HCT116 (cell line): ENCODE data around the gene C20orf144. TPM values are rescaled to one million over a fixed set of nuclear protein-coding genes. Genes with fewer than 3 reads are reported as not detected.

Source experiments
- ATAC-seq: fragments of 200-7000 bp; cut with Tn5 transposase; 2 replicates; pipeline ENCODE4 v1.9.1; 2020; ENCODE audit warnings: mild to moderate bottlenecking, moderate library complexity
- BruUV-seq: library from RNA; stranded (reverse); fragments of 400-500 nt; replicated peaks from 2 replicates; lab custom pipeline; 2021; lab: Mats Ljungman, UMichigan
- CTCF ChIA-PET: fragments of 300-600 bp; sonication (Branson Sonifier 250); formaldehyde crosslinking; loops from one replicate; lab custom pipeline; 2021; ENCODE audit warnings: antibody characterized with exemption; lab: Charles Lee
- POLR2A ChIA-PET: fragments of 300-600, 350-600 bp; sonication (Branson Sonifier 250); formaldehyde crosslinking; loops from one replicate; lab custom pipeline; 2021; ENCODE audit warnings: antibody characterized with exemption; lab: Charles Lee
- RAD21 ChIA-PET, 2 experiments: fragments of 300-600 bp; sonication (Branson Sonifier 250); formaldehyde crosslinking; loops; one replicate each; lab custom pipeline; 2023; ENCODE audit warnings: low total read pairs in 2 of 2; ENCODE audit not compliant: uncharacterized antibody in 2 of 2, unreplicated experiment in 2 of 2, low non-redundant PET in 1 of 2; lab: Charles Lee
- DNase-seq: peaks from one replicate; pipeline ENCODE4 v3.0.0-alpha.2; 2010; ENCODE audit warnings: low read depth, low spot score
- H2AFZ ChIP-seq: fragments of 200-600 bp; shearing (Covaris generic), sonication (generic); 2 replicates; pipeline ENCODE4 v1.6.1; 2017; ENCODE audit warnings: low read depth, mixed run types, mixed read lengths, antibody characterized with exemption, low read length; ENCODE audit not compliant: poor library complexity, severe bottlenecking
- H3K27ac ChIP-seq: 2 replicates; pipeline ENCODE4 v1.5.1; 2012; ENCODE audit warnings: low read depth, low read length
- H3K27me3 ChIP-seq: fragments of 200-600 bp; sonication (generic); 2 replicates; pipeline ENCODE4 v1.6.1; 2016; ENCODE audit warnings: mixed run types, low read length, mixed read lengths; ENCODE audit not compliant: insufficient read depth
- H3K36me3 ChIP-seq, 2 experiments: fragments of 200-500 bp in 1 of 2; fragments of 200-600 bp in 1 of 2; sonication (Bioruptor generic) in 1 of 2; sonication (generic) in 1 of 2; 2 replicates each; pipeline versions ENCODE4 v1.5.1 to v1.6.1; 2014 to 2016; ENCODE audit warnings: low read length in 2 of 2, inconsistent platforms in 1 of 2, mixed read lengths in 1 of 2, mixed run types in 1 of 2; ENCODE audit not compliant: insufficient read depth in 2 of 2, control insufficient read depth in 1 of 2
- H3K4me1 ChIP-seq, 2 experiments: fragments of 200-600 bp in 1 of 2; sonication (generic) in 1 of 2; 2 replicates each; pipeline versions ENCODE4 v1.5.1 to v1.6.1; 2012 to 2017; ENCODE audit warnings: low read length in 2 of 2, inconsistent platforms in 1 of 2, mild to moderate bottlenecking in 1 of 2, mixed read lengths in 1 of 2, mixed run types in 1 of 2, moderate library complexity in 1 of 2; ENCODE audit not compliant: insufficient read depth in 2 of 2, control insufficient read depth in 1 of 2
- H3K4me2 ChIP-seq: fragments of 200-600 bp; sonication (generic); 2 replicates; pipeline ENCODE4 v1.6.1; 2017; ENCODE audit warnings: mixed run types, low read length, mixed read lengths
- H3K4me3 ChIP-seq, 2 experiments: fragments of 200-600 bp in 1 of 2; sonication (generic) in 1 of 2; replicated peaks in 1 of 2; 2 replicates each; pipeline ENCODE4 v1.5.1; 2011 to 2016; ENCODE audit warnings: low read length in 2 of 2, control low read depth in 1 of 2, low read depth in 1 of 2, mild to moderate bottlenecking in 1 of 2, mixed read lengths in 1 of 2, mixed run types in 1 of 2
- H3K79me2 ChIP-seq: fragments of 200-600 bp; sonication (generic); 2 replicates; pipeline ENCODE4 v1.6.1; 2017; ENCODE audit warnings: mild to moderate bottlenecking, mixed run types, low read length, moderate library complexity, mixed read lengths; ENCODE audit not compliant: insufficient read depth
- H3K9ac ChIP-seq: fragments of 200-600 bp; sonication (generic); 2 replicates; pipeline ENCODE4 v1.6.1; 2016; ENCODE audit warnings: low read length, mixed read lengths
- H3K9me2 ChIP-seq: fragments of 200-600 bp; sonication (generic), shearing (Covaris generic); 2 replicates; pipeline ENCODE4 v1.6.1; 2017; ENCODE audit warnings: mixed run types, mild to moderate bottlenecking, moderate library complexity; ENCODE audit not compliant: insufficient read depth
- H3K9me3 ChIP-seq, 2 experiments: fragments of 200-500 bp in 1 of 2; fragments of 200-600 bp in 1 of 2; sonication (Bioruptor generic) in 1 of 2; sonication (generic) in 1 of 2; 2 replicates each; pipeline ENCODE4 v1.6.1; 2014 to 2017; ENCODE audit warnings: low read length in 2 of 2, mixed read lengths in 2 of 2, inconsistent platforms in 1 of 2, low read depth in 1 of 2, mild to moderate bottlenecking in 1 of 2, mixed run types in 1 of 2, moderate library complexity in 1 of 2; ENCODE audit not compliant: control insufficient read depth in 1 of 2, insufficient read depth in 1 of 2
- H4K20me1 ChIP-seq: fragments of 200-600 bp; sonication (generic), shearing (Covaris generic); 2 replicates; pipeline ENCODE4 v1.6.1; 2017; ENCODE audit warnings: mixed run types, mild to moderate bottlenecking, moderate library complexity; ENCODE audit not compliant: insufficient read depth
- CBX3 ChIP-seq: IDR thresholded peaks from 2 replicates; pipeline ENCODE4 v1.6.1; 2012; ENCODE audit warnings: low read depth
- CEBPB ChIP-seq: IDR thresholded peaks from 2 replicates; pipeline ENCODE4 v1.6.1; 2012; ENCODE audit warnings: low read depth
- EGR1 ChIP-seq: IDR thresholded peaks from 2 replicates; pipeline ENCODE4 v1.6.1; 2012; ENCODE audit warnings: low read depth
- ELF1 ChIP-seq: IDR thresholded peaks from 2 replicates; pipeline ENCODE4 v1.6.1; 2012; ENCODE audit warnings: low read depth, borderline replicate concordance
- EZH2 ChIP-seq: fragments of 200-600 bp; sonication (generic); IDR thresholded peaks from 2 replicates; pipeline ENCODE4 v1.6.1; 2017; ENCODE audit warnings: antibody characterized with exemption, mixed run types
- FOSL1 ChIP-seq: IDR thresholded peaks from 2 replicates; pipeline ENCODE4 v1.6.1; 2012; ENCODE audit warnings: low read depth
- POLR2A ChIP-seq: IDR thresholded peaks from 2 replicates; pipeline ENCODE4 v1.7.0; 2011; ENCODE audit warnings: borderline replicate concordance; ENCODE audit not compliant: insufficient read depth, insufficient read length; ENCODE audit errors: extremely low read depth
- RAD21 ChIP-seq: IDR thresholded peaks from 2 replicates; pipeline ENCODE4 v1.6.1; 2012; ENCODE audit warnings: low read depth, mild to moderate bottlenecking
- SIN3A ChIP-seq: IDR thresholded peaks from 2 replicates; pipeline ENCODE4 v1.6.1; 2012; ENCODE audit warnings: low read depth
- SP1 ChIP-seq: IDR thresholded peaks from 2 replicates; pipeline ENCODE4 v1.6.1; 2012; ENCODE audit warnings: low read depth
- TCF7L2 ChIP-seq: IDR thresholded peaks from 2 replicates; pipeline ENCODE4 v1.7.0; 2011; ENCODE audit warnings: borderline replicate concordance, inconsistent platforms; ENCODE audit not compliant: insufficient read depth, insufficient read length; ENCODE audit errors: extremely low read depth
- YY1 ChIP-seq: IDR thresholded peaks from 2 replicates; pipeline ENCODE4 v1.6.1; 2011; ENCODE audit warnings: low read length, low read depth, moderate library complexity, mild to moderate bottlenecking; ENCODE audit not compliant: insufficient replicate concordance; ENCODE audit errors: extremely low read depth
- ZFX ChIP-seq: fragments of 450-650 bp; IDR thresholded peaks from 2 replicates; pipeline ENCODE4 v1.6.1; 2017
- ZNF274 ChIP-seq: fragments of 200-500 bp; sonication (Bioruptor generic); IDR thresholded peaks from 2 replicates; pipeline ENCODE4 v1.6.1; 2014; ENCODE audit warnings: mild to moderate bottlenecking, low read depth, low read length, inconsistent platforms
- intact Hi-C: fragments of 100-400 bp; cut with micrococcal nuclease; formaldehyde crosslinking; loops from 2 replicates; pipeline ENCODE4 v1.10.0; 2022
- total RNA-seq: library from RNA; stranded (reverse); gene quantifications from one replicate; pipeline ENCODE4 v1.2.1, GENCODE V29; 2021; ENCODE audit not compliant: unreplicated experiment
- TF ChIP-seq, protein P1 (sequence below), 3 experiments: fragments of 200-600 bp in 1 of 3; sonication (generic) in 1 of 3; IDR thresholded peaks in 2 of 3; conservative IDR thresholded peaks in 1 of 3; 2 replicates each; pipeline ENCODE4 v1.5.1; 2012 to 2017; ENCODE audit warnings: low read depth in 2 of 3, low read length in 2 of 3, antibody characterized with exemption in 1 of 3, borderline replicate concordance in 1 of 3, control low read depth in 1 of 3, mild to moderate bottlenecking in 1 of 3, mixed read lengths in 1 of 3, mixed run types in 1 of 3, moderate library complexity in 1 of 3; ENCODE audit not compliant: insufficient read depth in 1 of 3
- TF ChIP-seq, protein P2 (sequence below): IDR thresholded peaks from 2 replicates; pipeline ENCODE4 v1.6.1; 2011; ENCODE audit warnings: mild to moderate bottlenecking, low read length, moderate library complexity; ENCODE audit not compliant: insufficient replicate concordance; ENCODE audit errors: extremely low read depth
- TF ChIP-seq, protein P3 (sequence below): IDR thresholded peaks from 2 replicates; pipeline ENCODE4 v1.6.1; 2012; ENCODE audit warnings: low read depth
- TF ChIP-seq, protein P4 (sequence below): IDR thresholded peaks from 2 replicates; pipeline ENCODE4 v1.6.1; 2012
- TF ChIP-seq, protein P5 (sequence below): IDR thresholded peaks from 2 replicates; pipeline ENCODE4 v1.6.1; 2012

Gene C20orf144
- total RNA-seq, 1 experiment from 2014 or later, result 0.37 TPM

DNA sequence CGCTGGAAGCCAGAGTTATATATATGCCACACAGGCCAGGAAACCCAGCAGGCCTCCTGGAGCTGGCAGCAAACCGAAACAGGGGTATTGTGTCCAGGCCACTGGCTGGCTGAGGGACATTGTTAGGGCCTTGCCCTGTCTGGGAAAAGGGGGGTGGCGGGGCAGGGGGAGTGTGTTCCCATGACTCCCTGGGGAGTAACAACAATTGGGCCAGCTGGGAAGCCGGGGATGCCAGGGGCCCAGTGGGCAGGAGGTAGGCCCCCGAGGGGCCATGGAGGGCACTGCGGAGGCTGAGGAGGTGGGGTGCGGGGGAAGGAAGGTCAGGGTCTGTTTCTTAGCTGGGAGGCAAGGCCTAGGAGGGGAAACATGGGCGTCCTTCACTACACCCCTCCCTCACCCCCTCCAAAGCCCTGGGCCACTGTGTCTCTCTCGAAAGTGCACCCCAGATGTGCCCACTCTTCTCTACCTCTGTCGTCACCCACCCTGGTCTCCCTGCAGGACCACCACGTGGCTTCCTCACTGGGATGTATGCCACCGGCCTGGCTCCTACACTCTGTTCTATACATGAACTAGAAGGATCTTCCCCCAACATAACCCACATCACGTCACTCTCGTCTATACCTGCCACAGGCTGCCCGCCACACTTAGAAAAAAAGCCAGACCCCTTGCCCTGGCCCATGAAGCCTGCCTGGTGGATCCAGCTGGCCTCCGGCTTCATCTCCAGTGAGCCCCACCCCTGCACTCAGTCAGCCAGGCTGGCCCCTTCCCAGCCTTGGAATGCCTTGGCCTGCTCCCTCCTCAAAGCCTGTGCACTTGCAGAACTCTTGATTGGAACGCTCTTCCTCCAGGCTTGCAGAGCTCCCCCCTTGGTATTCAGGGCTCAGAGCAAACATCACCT lies 31.9 kb downstream of the C20orf144 start:
- H3K4me2 ChIP-seq, result no peak overlapping the region
- no peak overlapping the region for H3K4me3 ChIP-seq
- DNase-seq, result no peak
- no peaks in the 10 kb centered on the region for H4K20me1 ChIP-seq
- ChIA-PET RAD21 (no interaction called here), POLR2A (interaction anchor here (0.9 kb wide), 1 partner anchor 26 kb away, joined by 3 read pairs; the partner anchor contains the start of gene PXMP4), CTCF (no interaction called here)
- H3K9me2 ChIP-seq, result no peaks in the 10 kb centered on the region
- BruUV-seq, result no TSS peak
- no peaks in the 10 kb centered on the region for H3K79me2 ChIP-seq
- no peak overlapping the region for H3K27ac ChIP-seq
- ATAC-seq, result no peak
- H3K9ac ChIP-seq, result no peak overlapping the region
- no peaks in the 10 kb centered on the region for H3K36me3 ChIP-seq
- H3K4me1 ChIP-seq, result peaks cover 2 to 6% of the 10 kb centered on the region in 2 experiments; a peak in 2 of 4 replicates
- H3K27me3 ChIP-seq, result no peaks in the 10 kb centered on the region
- no peaks in the 10 kb centered on the region for H3K9me3 ChIP-seq
- TF ChIP-seq, protein P1, sequence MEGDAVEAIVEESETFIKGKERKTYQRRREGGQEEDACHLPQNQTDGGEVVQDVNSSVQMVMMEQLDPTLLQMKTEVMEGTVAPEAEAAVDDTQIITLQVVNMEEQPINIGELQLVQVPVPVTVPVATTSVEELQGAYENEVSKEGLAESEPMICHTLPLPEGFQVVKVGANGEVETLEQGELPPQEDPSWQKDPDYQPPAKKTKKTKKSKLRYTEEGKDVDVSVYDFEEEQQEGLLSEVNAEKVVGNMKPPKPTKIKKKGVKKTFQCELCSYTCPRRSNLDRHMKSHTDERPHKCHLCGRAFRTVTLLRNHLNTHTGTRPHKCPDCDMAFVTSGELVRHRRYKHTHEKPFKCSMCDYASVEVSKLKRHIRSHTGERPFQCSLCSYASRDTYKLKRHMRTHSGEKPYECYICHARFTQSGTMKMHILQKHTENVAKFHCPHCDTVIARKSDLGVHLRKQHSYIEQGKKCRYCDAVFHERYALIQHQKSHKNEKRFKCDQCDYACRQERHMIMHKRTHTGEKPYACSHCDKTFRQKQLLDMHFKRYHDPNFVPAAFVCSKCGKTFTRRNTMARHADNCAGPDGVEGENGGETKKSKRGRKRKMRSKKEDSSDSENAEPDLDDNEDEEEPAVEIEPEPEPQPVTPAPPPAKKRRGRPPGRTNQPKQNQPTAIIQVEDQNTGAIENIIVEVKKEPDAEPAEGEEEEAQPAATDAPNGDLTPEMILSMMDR (IDR thresholded peaks at IDR 0.05 in 2 of 3, conservative IDR thresholded peaks at IDR 0.05 in 1 of 3; ENCODE audit: borderline replicate concordance in 1 of 3, insufficient read depth in 1 of 3, low read depth in 2 of 3, low read length in 2 of 3), result no peak
- TF ChIP-seq FOSL1, result no peak
- no peak for TF ChIP-seq ZNF274
- TF ChIP-seq POLR2A, result no peak
- TF ChIP-seq EGR1, result no peak
- TF ChIP-seq SP1, result no peak
- TF ChIP-seq, protein P2, sequence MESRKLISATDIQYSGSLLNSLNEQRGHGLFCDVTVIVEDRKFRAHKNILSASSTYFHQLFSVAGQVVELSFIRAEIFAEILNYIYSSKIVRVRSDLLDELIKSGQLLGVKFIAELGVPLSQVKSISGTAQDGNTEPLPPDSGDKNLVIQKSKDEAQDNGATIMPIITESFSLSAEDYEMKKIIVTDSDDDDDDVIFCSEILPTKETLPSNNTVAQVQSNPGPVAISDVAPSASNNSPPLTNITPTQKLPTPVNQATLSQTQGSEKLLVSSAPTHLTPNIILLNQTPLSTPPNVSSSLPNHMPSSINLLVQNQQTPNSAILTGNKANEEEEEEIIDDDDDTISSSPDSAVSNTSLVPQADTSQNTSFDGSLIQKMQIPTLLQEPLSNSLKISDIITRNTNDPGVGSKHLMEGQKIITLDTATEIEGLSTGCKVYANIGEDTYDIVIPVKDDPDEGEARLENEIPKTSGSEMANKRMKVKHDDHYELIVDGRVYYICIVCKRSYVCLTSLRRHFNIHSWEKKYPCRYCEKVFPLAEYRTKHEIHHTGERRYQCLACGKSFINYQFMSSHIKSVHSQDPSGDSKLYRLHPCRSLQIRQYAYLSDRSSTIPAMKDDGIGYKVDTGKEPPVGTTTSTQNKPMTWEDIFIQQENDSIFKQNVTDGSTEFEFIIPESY, result no peak
- no peak for TF ChIP-seq SIN3A
- no peak for TF ChIP-seq TCF7L2
- TF ChIP-seq, protein P3, sequence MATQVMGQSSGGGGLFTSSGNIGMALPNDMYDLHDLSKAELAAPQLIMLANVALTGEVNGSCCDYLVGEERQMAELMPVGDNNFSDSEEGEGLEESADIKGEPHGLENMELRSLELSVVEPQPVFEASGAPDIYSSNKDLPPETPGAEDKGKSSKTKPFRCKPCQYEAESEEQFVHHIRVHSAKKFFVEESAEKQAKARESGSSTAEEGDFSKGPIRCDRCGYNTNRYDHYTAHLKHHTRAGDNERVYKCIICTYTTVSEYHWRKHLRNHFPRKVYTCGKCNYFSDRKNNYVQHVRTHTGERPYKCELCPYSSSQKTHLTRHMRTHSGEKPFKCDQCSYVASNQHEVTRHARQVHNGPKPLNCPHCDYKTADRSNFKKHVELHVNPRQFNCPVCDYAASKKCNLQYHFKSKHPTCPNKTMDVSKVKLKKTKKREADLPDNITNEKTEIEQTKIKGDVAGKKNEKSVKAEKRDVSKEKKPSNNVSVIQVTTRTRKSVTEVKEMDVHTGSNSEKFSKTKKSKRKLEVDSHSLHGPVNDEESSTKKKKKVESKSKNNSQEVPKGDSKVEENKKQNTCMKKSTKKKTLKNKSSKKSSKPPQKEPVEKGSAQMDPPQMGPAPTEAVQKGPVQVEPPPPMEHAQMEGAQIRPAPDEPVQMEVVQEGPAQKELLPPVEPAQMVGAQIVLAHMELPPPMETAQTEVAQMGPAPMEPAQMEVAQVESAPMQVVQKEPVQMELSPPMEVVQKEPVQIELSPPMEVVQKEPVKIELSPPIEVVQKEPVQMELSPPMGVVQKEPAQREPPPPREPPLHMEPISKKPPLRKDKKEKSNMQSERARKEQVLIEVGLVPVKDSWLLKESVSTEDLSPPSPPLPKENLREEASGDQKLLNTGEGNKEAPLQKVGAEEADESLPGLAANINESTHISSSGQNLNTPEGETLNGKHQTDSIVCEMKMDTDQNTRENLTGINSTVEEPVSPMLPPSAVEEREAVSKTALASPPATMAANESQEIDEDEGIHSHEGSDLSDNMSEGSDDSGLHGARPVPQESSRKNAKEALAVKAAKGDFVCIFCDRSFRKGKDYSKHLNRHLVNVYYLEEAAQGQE, result no peak
- TF ChIP-seq, protein P4, sequence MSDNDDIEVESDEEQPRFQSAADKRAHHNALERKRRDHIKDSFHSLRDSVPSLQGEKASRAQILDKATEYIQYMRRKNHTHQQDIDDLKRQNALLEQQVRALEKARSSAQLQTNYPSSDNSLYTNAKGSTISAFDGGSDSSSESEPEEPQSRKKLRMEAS, result no peak
- TF ChIP-seq, protein P5, sequence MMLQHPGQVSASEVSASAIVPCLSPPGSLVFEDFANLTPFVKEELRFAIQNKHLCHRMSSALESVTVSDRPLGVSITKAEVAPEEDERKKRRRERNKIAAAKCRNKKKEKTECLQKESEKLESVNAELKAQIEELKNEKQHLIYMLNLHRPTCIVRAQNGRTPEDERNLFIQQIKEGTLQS, result no peak
- no peak for TF ChIP-seq ZFX
- no peak for TF ChIP-seq YY1
- no peak for TF ChIP-seq CEBPB
- TF ChIP-seq RAD21, result no peak
- TF ChIP-seq ELF1, result no peak
- no peak for TF ChIP-seq EZH2
- TF ChIP-seq CBX3, result no peak
- H2AFZ ChIP-seq, result no peak overlapping the region
- intact Hi-C loops, result no loop called here
